ENCODE results near the gene PNKP.

The PNKP gene

GRCh38 chr19:49877020-49877878 lies 9.9 kb upstream of the PNKP start, which contains the start of the genes AKT1S1 and TBC1D17 (continued):
- TF ChIP-seq REST (tag by site-specific recombination; IDR thresholded peaks at IDR 0.05) (no peak), ZNF302 (tag by site-specific recombination; IDR thresholded peaks at IDR 0.05; ENCODE audit: low read depth) (no peak), KLF8 (tag by site-specific recombination; IDR thresholded peaks at IDR 0.05) (no peak; the same call in none of the 2 replicates), ZNF433 (tag by site-specific recombination; IDR thresholded peaks at IDR 0.05; ENCODE audit: low read depth) (no peak), ZNF473 (tag by site-specific recombination; IDR thresholded peaks at IDR 0.05) (no peak), BCL11A (tag by site-specific recombination; IDR thresholded peaks at IDR 0.05; ENCODE audit: low read depth) (no peak), ZNF174 (tag by site-specific recombination; IDR thresholded peaks at IDR 0.05) (no peak), ZBTB49 (tag by site-specific recombination; IDR thresholded peaks at IDR 0.05; ENCODE audit: low read depth) (no peak), ATF2 (tag by site-specific recombination; IDR thresholded peaks at IDR 0.05; ENCODE audit: low read depth) (0 out of 2 replicates have a peak, but pooled peaks have one; percentile 28), ZBTB44 (tag by site-specific recombination; IDR thresholded peaks at IDR 0.05) (peak; percentile 47), ZNF629 (tag by site-specific recombination; IDR thresholded peaks at IDR 0.05) (peak; percentile 81), ZSCAN4 (tag by site-specific recombination; IDR thresholded peaks at IDR 0.05) (0 out of 2 replicates have a peak, but pooled peaks have one; percentile 18), ZBTB26 (tag by site-specific recombination; optimal IDR thresholded peaks at IDR 0.05) (no peak), ZNF521 (tag by site-specific recombination; IDR thresholded peaks at IDR 0.05) (no peak), ZSCAN18 (tag by site-specific recombination; IDR thresholded peaks at IDR 0.05) (peak; percentile 22; the same call in 1 of the 2 replicates), ZNF19 (tag by site-specific recombination; IDR thresholded peaks at IDR 0.05; ENCODE audit: low read depth) (no peak), ZNF398 (tag by site-specific recombination; IDR thresholded peaks at IDR 0.05) (no peak), BCL6B (tag by site-specific recombination; IDR thresholded peaks at IDR 0.05) (peak; percentile 92), MEIS1 (CRISPR knock-in tag; IDR thresholded peaks at IDR 0.05; ENCODE audit: borderline replicate concordance) (no peak), ZNF830 (tag by site-specific recombination; IDR thresholded peaks at IDR 0.05; ENCODE audit: low read depth) (no peak), TCF7L2 (IDR thresholded peaks at IDR 0.05; ENCODE audit: borderline replicate concordance, low read depth, low read length) (no peak)

All from HEK293 (cell line).